ENCODE measurements around the gene BCAS3. TPM values are rescaled to one million over a fixed set of nuclear protein-coding genes. Genes with fewer than 3 reads are reported as not detected.
A peak's percentile ranks its signal among the peaks of the same experiment; 100 is the strongest.

BCAS3 gene
- total and polyA plus RNA-seq, 2 donors (not counting 1 experiment from before 2014, with no cell fraction given) = 13.9 to 73.4 TPM

DNA sequence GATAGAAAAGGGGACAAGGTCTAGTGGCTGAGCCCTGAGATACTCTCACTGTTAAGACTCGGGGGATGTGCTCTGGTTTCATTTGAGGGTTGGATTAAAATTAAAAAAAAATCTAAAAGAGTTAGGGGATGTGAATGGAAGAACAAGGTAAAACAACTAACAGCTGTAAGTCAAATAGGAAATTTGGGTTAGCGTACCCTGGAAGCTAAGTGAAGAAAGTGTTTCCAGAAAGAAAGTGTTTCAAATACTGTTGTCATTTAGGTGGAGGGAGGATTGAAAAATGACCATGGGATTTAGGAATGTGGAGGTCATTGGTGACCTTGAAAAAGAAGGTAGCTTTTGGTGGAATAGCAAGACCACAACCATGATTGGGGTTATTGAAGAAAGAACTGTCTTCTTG is 40.0 kb upstream of the BCAS3 start:
- intact Hi-C loops (cut with micrococcal nuclease) = loop anchor here (1.0 to 2.0 kb wide), 2 partner anchors 37 to 216 kb away; partner anchors contain the start of gene PPM1D
- Mint-ChIP-seq H3K9me3 (ENCODE audit: insufficient read depth) (no peaks in the 10 kb centered on the region), H3K4me1 (peaks cover 5% of the 10 kb centered on the region), H3K27ac (no peak overlapping the region), H3K27me3 (no peaks in the 10 kb centered on the region), H3K4me3 (no peak overlapping the region)
- WGBS (ENCODE audit: insufficient coverage) = 100% methylated on average over 2 of the region's 2 CpGs
- H3K4me2 ChIP-seq (replicated peaks; ENCODE audit: low read depth, low read length, poor library complexity, severe bottlenecking) = no peak overlapping the region
- ChIA-PET POLR2A (interaction anchor here (1.2 kb wide), 1 partner anchor 38 kb away, joined by 3 read pairs; the partner anchor contains the start of gene PPM1D), CTCF (interaction anchor here (0.7 to 4.2 kb wide), 21 partner anchors 9 to 1199 kb away, joined by 3 to 23 read pairs (median 5); partner anchors contain the start of genes BCAS3 and PPM1D)
- H3K79me2 ChIP-seq (ENCODE audit: control insufficient read depth, insufficient read depth, low read length) = peaks cover 23% of the 10 kb centered on the region
- TF ChIP-seq, protein P1, sequence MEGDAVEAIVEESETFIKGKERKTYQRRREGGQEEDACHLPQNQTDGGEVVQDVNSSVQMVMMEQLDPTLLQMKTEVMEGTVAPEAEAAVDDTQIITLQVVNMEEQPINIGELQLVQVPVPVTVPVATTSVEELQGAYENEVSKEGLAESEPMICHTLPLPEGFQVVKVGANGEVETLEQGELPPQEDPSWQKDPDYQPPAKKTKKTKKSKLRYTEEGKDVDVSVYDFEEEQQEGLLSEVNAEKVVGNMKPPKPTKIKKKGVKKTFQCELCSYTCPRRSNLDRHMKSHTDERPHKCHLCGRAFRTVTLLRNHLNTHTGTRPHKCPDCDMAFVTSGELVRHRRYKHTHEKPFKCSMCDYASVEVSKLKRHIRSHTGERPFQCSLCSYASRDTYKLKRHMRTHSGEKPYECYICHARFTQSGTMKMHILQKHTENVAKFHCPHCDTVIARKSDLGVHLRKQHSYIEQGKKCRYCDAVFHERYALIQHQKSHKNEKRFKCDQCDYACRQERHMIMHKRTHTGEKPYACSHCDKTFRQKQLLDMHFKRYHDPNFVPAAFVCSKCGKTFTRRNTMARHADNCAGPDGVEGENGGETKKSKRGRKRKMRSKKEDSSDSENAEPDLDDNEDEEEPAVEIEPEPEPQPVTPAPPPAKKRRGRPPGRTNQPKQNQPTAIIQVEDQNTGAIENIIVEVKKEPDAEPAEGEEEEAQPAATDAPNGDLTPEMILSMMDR (IDR thresholded peaks at IDR 0.05) = no peak
- no peak for TF ChIP-seq EZH2 (IDR thresholded peaks at IDR 0.05; ENCODE audit: borderline replicate concordance, insufficient read depth, low read depth, low read length, poor library complexity, severe bottlenecking)
- peaks cover 13 to 33% of the 10 kb centered on the region in 2 experiments for H3K36me3 ChIP-seq (replicated peaks in 1 of 2; ENCODE audit: control extremely low read depth in 1 of 2, control insufficient read depth in 1 of 2, extremely low read depth in 1 of 2, insufficient read depth in 2 of 2, low read length in 1 of 2)
- H3K4me3 ChIP-seq (ENCODE audit: control extremely low read depth in 1 of 5, extremely low read depth in 1 of 5, insufficient read depth in 1 of 5, low read depth in 2 of 5, low read length in 4 of 5) = no peak overlapping the region
- no peaks in the 10 kb centered on the region for H3K4me1 ChIP-seq (ENCODE audit: control insufficient read depth in 2 of 2, insufficient read depth in 2 of 2, low read length in 2 of 2)
- no peak for DNase-seq
- H3K27ac ChIP-seq (ENCODE audit: low read length in 2 of 2) = no peak overlapping the region
- peaks cover 7% of the 10 kb centered on the region for H4K20me1 ChIP-seq (ENCODE audit: control insufficient read depth, insufficient read depth, low read length, poor library complexity, severe bottlenecking)
- no peak overlapping the region for H3K9ac ChIP-seq (ENCODE audit: low read length)
- H2AFZ ChIP-seq (ENCODE audit: insufficient read depth, low read depth, low read length, poor library complexity, severe bottlenecking) = no peak overlapping the region
- H3K27me3 ChIP-seq (replicated peaks in 1 of 4; ENCODE audit: control extremely low read depth in 1 of 4, control insufficient read depth in 3 of 4, insufficient read depth in 4 of 4, low read length in 3 of 4) = no peaks in the 10 kb centered on the region
- H3K9me3 ChIP-seq (ENCODE audit: control extremely low read depth in 1 of 3, control insufficient read depth in 2 of 3, insufficient read depth in 1 of 3, low read length in 2 of 3) = no peaks in the 10 kb centered on the region
- no peak for ATAC-seq (ENCODE audit: low read depth)

DNA sequence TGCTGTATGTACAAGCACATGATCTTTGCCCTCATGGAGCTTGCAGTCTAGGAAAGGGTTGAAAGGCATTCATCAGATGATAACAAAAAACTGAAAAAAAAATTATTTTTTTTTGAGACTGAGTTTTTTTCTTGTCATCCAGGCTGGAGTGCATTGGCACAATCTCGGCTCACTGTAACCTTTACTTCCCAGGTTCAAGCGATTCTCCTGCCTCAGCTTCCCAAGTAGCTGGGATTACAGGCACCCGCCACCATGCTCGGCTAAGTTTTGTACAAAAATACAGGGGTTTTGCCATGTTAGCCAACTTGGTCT is 38.7 kb upstream of the BCAS3 start:
- peaks cover 36% of the 10 kb centered on the region for H3K79me2 ChIP-seq (ENCODE audit: control insufficient read depth, insufficient read depth, low read length)
- no peak overlapping the region for H3K9ac ChIP-seq (ENCODE audit: low read length)
- ATAC-seq (ENCODE audit: low read depth) (no peak), DNase-seq (no peak)
- no peaks in the 10 kb centered on the region for H3K27me3 Mint-ChIP-seq
- no peaks in the 10 kb centered on the region for H3K9me3 Mint-ChIP-seq (ENCODE audit: insufficient read depth)
- H3K9me3 ChIP-seq (ENCODE audit: control extremely low read depth in 1 of 3, control insufficient read depth in 2 of 3, insufficient read depth in 1 of 3, low read length in 2 of 3) = no peaks in the 10 kb centered on the region
- H3K36me3 ChIP-seq (replicated peaks in 1 of 2; ENCODE audit: control extremely low read depth in 1 of 2, control insufficient read depth in 1 of 2, extremely low read depth in 1 of 2, insufficient read depth in 2 of 2, low read length in 1 of 2) = peaks cover 13 to 27% of the 10 kb centered on the region in 2 experiments
- H3K4me3 ChIP-seq (ENCODE audit: control extremely low read depth in 1 of 5, extremely low read depth in 1 of 5, insufficient read depth in 1 of 5, low read depth in 2 of 5, low read length in 4 of 5) = no peak overlapping the region
- H3K4me2 ChIP-seq (replicated peaks; ENCODE audit: low read depth, low read length, poor library complexity, severe bottlenecking) = no peak overlapping the region
- no peak overlapping the region for H3K4me3 Mint-ChIP-seq
- POLR2A ChIA-PET = no interaction called here
- peaks cover 7% of the 10 kb centered on the region for H4K20me1 ChIP-seq (ENCODE audit: control insufficient read depth, insufficient read depth, low read length, poor library complexity, severe bottlenecking)
- H3K27ac Mint-ChIP-seq = no peak overlapping the region
- WGBS (ENCODE audit: insufficient coverage) = 91% methylated on average over 4 of the region's 4 CpGs
- intact Hi-C loops (cut with micrococcal nuclease) = loop anchor here (2.0 kb wide), 1 partner anchor 38 kb away; the partner anchor contains the start of gene PPM1D
- no peaks in the 10 kb centered on the region for H3K27me3 ChIP-seq (replicated peaks in 1 of 4; ENCODE audit: control extremely low read depth in 1 of 4, control insufficient read depth in 3 of 4, insufficient read depth in 4 of 4, low read length in 3 of 4)
- TF ChIP-seq, protein P1 (IDR thresholded peaks at IDR 0.05) = peak; percentile 46
- no peak for TF ChIP-seq EZH2 (IDR thresholded peaks at IDR 0.05; ENCODE audit: borderline replicate concordance, insufficient read depth, low read depth, low read length, poor library complexity, severe bottlenecking)
- no peak overlapping the region for H3K27ac ChIP-seq (ENCODE audit: low read length in 2 of 2)
- CTCF ChIA-PET = interaction anchor here (0.6 to 4.2 kb wide), 16 partner anchors 8 to 1693 kb away, joined by 3 to 23 read pairs (median 5); partner anchors contain the start of gene BCAS3
- H3K4me1 ChIP-seq (ENCODE audit: control insufficient read depth in 2 of 2, insufficient read depth in 2 of 2, low read length in 2 of 2) = no peaks in the 10 kb centered on the region
- peaks cover 5% of the 10 kb centered on the region for H3K4me1 Mint-ChIP-seq
- no peak overlapping the region for H2AFZ ChIP-seq (ENCODE audit: insufficient read depth, low read depth, low read length, poor library complexity, severe bottlenecking)
